Measurements from ENCODE around the gene APBB3. TPM values are rescaled to one million over a fixed set of nuclear protein-coding genes. Genes with fewer than 3 reads are reported as not detected.
A peak's percentile ranks its signal among the peaks of the same experiment; 100 is the strongest.

APBB3 gene
- total and polyA plus RNA-seq, 9 of the 15 experiments (the other 6 are each of a cell fraction or from before 2014, with no cell fraction given), result 0.17 to 24.3 (median 9.5) TPM

DNA sequence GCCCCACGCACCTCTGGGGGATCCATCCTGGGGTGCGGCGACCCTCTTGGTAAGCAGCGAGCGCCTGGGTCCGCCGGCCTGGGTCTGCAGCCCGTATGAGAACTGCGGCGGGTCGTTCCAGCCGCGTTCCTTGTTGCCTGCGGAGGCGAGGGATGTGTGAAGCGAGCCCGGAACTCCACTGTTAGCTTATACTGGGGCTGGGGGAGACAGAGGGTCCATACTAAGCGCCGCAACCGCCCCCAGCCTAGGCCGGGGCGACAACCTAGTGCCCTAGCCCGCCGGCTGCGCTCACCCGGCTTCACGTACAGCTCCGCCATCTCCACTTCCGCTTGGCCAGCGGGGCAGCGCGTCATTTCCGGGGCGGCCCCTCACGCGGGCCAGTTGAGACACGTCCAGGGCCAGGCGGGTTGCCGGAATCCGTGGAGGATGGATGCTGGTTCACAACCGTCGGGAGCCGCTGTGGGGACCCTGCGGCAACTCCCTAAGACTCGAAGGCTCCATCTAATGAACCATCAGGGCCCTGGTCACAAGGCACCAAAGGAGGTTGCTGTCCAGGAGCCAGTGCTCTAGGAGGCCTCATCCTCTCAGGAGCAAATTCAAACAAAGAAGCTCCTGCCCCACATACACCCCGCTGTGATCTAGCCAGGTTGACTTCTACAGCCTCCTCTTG lies 7.1 kb downstream of the APBB3 start, which contains the start of gene SRA1 (continued):
- TF ChIP-seq CHD1 (IDR thresholded peaks at IDR 0.05; ENCODE audit: low read length) (no peak), ZKSCAN1 (IDR thresholded peaks at IDR 0.05; ENCODE audit: low read depth, low read length) (no peak), SMAD1 (IDR thresholded peaks at IDR 0.05; ENCODE audit: low read depth, low read length, partially characterized antibody) (peak; percentile 65), CSDE1 (IDR thresholded peaks at IDR 0.05) (no peak), CTBP1 (IDR thresholded peaks at IDR 0.05; ENCODE audit: borderline replicate concordance) (peak; percentile 81), HCFC1 (IDR thresholded peaks at IDR 0.05; ENCODE audit: low read depth, low read length) (peak; percentile 46), PML (IDR thresholded peaks at IDR 0.05; ENCODE audit: low read length) (peak; percentile 79), ZFPM2 (CRISPR knock-in tag; IDR thresholded peaks at IDR 0.05) (peak; percentile 45; the same call in 1 of the 2 replicates), ZFX (CRISPR knock-in tag; IDR thresholded peaks at IDR 0.05) (peak; percentile 86), NCOA6 (IDR thresholded peaks at IDR 0.05) (peak; percentile 42; the same call in 1 of the 2 replicates), SNIP1 (IDR thresholded peaks at IDR 0.05; ENCODE audit: low read depth) (no peak), ZNF764 (CRISPR knock-in tag; IDR thresholded peaks at IDR 0.05; ENCODE audit: low read depth) (0 out of 2 replicates have a peak, but pooled peaks have one; percentile 10), POLR2AphosphoS5 (IDR thresholded peaks at IDR 0.05; ENCODE audit: control insufficient read depth, insufficient read depth, low read depth, low read length) (peak; percentile 90), DMBX1 (CRISPR knock-in tag; IDR thresholded peaks at IDR 0.05; ENCODE audit: borderline replicate concordance) (no peak), HMGN3 (IDR thresholded peaks at IDR 0.05; ENCODE audit: borderline replicate concordance, extremely low read depth, insufficient read length, low read depth, low read length) (peak; percentile 72), PHF20 (IDR thresholded peaks at IDR 0.05; ENCODE audit: partially characterized antibody) (peak; percentile 65), KAT8 (IDR thresholded peaks at IDR 0.05; ENCODE audit: low read depth) (no peak), L3MBTL2 (IDR thresholded peaks at IDR 0.05) (peak; percentile 71), LCOR (CRISPR knock-in tag; IDR thresholded peaks at IDR 0.05) (peak; percentile 74; the same call in 1 of the 2 replicates), NCOA1 (IDR thresholded peaks at IDR 0.05; ENCODE audit: low read depth) (no peak), ZKSCAN8 (CRISPR knock-in tag; IDR thresholded peaks at IDR 0.05) (no peak), KDM5B (IDR thresholded peaks at IDR 0.05; ENCODE audit: insufficient replicate concordance, low read depth, low read length) (peak; percentile 95), ARNT (IDR thresholded peaks at IDR 0.05) (no peak), ZNF717 (CRISPR knock-in tag; IDR thresholded peaks at IDR 0.05) (no peak)
- TF ChIP-seq, protein P1, sequence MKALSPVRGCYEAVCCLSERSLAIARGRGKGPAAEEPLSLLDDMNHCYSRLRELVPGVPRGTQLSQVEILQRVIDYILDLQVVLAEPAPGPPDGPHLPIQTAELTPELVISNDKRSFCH (CRISPR knock-in tag; IDR thresholded peaks at IDR 0.05), result no peak
- TF ChIP-seq, protein P1 (tag; IDR thresholded peaks at IDR 0.05), result 0 out of 2 replicates have a peak, but pooled peaks have one; percentile 27
- TF ChIP-seq, protein P2, sequence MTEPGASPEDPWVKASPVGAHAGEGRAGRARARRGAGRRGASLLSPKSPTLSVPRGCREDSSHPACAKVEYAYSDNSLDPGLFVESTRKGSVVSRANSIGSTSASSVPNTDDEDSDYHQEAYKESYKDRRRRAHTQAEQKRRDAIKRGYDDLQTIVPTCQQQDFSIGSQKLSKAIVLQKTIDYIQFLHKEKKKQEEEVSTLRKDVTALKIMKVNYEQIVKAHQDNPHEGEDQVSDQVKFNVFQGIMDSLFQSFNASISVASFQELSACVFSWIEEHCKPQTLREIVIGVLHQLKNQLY (CRISPR knock-in tag; conservative IDR thresholded peaks at IDR 0.05), result no peak
- TF ChIP-seq, protein P3, sequence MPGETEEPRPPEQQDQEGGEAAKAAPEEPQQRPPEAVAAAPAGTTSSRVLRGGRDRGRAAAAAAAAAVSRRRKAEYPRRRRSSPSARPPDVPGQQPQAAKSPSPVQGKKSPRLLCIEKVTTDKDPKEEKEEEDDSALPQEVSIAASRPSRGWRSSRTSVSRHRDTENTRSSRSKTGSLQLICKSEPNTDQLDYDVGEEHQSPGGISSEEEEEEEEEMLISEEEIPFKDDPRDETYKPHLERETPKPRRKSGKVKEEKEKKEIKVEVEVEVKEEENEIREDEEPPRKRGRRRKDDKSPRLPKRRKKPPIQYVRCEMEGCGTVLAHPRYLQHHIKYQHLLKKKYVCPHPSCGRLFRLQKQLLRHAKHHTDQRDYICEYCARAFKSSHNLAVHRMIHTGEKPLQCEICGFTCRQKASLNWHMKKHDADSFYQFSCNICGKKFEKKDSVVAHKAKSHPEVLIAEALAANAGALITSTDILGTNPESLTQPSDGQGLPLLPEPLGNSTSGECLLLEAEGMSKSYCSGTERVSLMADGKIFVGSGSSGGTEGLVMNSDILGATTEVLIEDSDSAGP (CRISPR knock-in tag; IDR thresholded peaks at IDR 0.05), result no peak
- TF ChIP-seq, protein P4, sequence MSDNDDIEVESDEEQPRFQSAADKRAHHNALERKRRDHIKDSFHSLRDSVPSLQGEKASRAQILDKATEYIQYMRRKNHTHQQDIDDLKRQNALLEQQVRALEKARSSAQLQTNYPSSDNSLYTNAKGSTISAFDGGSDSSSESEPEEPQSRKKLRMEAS (CRISPR knock-in tag; IDR thresholded peaks at IDR 0.05), result peak; percentile 60

Data from K562 (cell line).